HT-29 (cell line): Measurements from ENCODE around the gene RMI1. TPM values are rescaled to one million over a fixed set of nuclear protein-coding genes. Genes with fewer than 3 reads are reported as not detected.

ENCODE experiments used
- DNase-seq: peaks from one replicate; pipeline ENCODE4 v3.0.0-alpha.2; 2015; ENCODE audit warnings: low spot score
- total RNA-seq: library from RNA; depleted of rRNA; stranded (reverse); fragments of >200 nt; shearing (Covaris generic); gene quantifications from 2 replicates; pipeline ENCODE4 v1.2.3, GENCODE V29; 2014

Gene RMI1
- total RNA-seq, 1 experiment from 2014 or later: 2.2 TPM

DNA sequence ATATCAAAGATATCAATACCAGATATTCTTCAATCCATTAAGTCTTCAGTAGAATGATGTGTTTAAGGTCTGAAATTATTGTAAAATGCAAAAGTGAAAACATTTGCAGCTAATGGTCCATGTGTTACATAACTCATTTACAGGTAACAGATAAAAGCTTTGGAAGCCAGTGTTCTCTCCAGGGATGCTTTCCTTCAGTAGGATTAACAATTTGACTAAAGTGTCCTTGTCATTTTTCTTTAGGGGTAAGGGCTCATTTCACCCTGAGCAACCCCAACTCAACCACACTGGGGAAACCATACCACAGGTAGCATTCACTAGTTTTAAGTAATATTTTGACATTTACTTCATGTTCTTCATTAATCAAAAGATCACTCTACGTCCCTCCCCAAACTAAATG, 13.5 kb upstream of the RMI1 start:
- DNase-seq: no peak

GRCh38 chr9:83969602-83970001, 11.0 kb upstream of the RMI1 start:
- DNase-seq: no peak

DNA sequence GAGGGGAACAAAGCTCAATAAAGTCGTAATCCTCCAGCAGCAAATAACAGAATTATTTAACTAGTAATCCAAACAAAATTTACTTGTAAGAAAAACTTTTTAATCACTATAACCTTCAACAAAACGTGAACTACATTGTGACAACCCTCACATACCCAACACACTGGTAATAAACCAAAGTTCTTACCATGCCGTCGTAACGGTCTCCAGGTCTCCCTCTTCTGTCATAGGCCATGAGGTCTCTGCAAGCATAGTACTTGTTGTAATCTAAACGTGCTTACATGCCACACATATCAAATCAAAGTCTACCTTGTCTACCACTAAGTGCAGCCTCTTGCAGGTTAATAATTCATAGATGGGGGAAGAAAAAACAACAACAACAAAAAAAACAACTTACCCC, 9.1 kb upstream of the RMI1 start:
- no peak for DNase-seq

DNA sequence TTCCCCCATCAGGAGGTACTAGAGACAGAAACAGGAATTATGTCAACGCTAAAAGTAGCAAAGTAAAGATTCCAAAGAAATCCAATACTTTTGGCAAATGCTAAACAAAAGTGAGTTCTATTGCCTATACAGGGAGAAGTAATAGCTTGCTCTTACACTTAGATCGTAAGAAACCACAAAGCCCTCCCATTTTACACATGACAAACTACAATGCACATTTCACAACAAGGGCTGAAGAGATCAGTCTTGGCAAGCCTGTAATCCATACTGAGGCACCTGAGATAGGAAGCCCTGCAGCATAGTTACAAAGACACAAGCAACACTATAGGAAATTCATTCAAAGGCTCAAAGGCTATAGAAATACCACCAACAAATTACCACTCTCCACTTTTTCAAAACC, 8.3 kb upstream of the RMI1 start:
- DNase-seq: no peak

DNA sequence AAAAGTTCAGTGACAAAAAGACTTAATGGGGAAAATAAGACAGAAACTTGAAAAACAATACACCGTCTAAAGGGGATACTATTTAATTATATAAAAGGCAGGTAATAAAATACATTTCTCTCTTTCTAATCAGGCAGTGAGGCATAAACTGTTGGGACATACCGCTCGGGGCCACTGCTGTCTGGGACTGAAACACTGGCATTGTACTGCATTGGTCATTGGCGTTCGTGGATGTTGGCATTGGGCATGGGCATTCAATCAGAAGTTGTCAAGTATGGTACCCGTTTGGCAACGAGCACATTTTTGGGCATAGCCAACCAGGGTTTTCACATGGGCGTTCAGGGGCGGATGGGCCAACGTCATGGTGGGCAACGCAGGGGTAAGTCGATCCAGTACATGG, 5.3 kb upstream of the RMI1 start:
- DNase-seq: no peak

GRCh38 chr9:83976372-83976771, 4.2 kb upstream of the RMI1 start:
- DNase-seq: no peak

GRCh38 chr9:83977196-83977595, 3.4 kb upstream of the RMI1 start:
- DNase-seq: no peak

DNA sequence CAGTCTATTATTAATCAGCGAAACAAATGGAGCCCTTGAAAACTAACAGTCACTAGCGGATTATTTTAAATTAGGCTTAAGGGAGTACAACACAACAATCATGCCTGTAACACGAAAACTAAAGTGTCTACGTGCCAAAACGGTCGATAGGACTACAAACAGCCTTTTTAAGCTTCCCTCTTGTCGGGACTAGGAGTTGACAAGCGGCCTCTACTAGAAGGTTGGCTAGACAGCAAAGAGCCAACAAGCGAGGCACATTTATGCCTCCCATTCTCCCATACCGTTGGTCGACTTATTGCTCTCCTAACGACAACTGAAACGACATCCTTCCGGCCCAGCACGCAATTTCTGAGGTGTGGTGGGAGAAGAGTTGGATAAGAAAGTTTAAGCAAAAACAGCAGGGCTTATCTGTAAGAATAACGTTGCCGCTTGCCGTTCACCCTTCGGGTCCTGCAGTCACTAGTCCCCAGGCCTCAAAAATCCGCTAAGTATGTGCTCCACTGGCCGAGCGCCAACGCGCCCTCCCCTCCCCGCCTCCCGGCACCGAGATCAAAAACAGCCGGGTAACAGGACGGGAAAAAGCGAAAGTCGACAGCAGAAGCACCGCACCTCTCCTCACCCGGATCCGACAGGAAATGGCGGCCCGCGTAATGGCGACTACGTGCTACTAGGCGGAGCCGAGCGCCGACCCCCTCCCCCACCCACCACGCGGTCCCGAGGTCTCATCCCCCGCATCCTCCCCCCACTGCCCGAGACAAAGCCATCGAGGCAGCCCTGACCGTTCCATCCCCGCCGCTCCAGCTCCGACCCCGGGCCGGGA, 1.4 kb upstream of the RMI1 start:
- peak; percentile 69 for DNase-seq

- peak; percentile 99 for DNase-seq
Measured at GRCh38 chr9:83979812-83980394, 702 bp upstream of the RMI1 start, which contains the start of gene HNRNPK. Gene HNRNPK (minus strand): TSS chr9:83980215. CDS start chr9:83978252, 1,963 bp downstream.

DNA sequence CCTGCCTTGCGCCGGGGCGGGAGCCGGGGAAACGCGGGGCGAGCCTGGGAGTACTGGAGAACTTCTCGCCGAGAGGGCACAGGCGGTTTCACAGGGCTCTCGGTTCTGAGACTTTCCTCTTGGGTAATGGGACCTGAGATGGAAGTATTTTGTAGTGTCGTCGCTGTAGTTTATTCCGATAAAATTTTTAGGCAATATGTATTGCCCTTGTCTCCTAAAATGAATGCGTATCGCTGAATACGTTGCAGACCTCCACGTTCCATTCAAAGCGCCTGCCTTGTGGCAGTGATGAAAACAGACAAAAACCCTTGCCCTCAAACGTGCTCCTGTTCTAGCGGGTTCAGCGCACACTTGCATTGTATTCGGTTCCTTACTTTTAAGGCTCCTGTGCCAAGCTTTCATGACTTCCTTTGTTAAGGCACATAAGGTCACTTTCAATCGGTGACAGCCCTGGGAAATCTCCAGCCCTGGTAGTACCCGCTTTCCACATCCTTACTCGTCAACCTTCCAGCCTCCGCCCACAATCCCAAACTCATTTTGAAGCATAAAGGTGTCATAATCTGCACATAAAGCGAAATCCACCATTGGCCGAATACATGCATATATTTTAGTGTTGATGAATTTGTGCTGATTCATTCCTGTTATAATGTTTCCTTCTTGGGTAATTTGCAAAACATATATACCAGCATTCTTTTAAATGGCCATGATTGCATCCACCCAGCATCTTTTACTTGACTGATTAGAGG, 694 bp downstream of the RMI1 start:
- peak; percentile 57 for DNase-seq

- DNase-seq: no peak
Measured at GRCh38 chr9:83986195-83986594, 5.6 kb downstream of the RMI1 start.

DNA sequence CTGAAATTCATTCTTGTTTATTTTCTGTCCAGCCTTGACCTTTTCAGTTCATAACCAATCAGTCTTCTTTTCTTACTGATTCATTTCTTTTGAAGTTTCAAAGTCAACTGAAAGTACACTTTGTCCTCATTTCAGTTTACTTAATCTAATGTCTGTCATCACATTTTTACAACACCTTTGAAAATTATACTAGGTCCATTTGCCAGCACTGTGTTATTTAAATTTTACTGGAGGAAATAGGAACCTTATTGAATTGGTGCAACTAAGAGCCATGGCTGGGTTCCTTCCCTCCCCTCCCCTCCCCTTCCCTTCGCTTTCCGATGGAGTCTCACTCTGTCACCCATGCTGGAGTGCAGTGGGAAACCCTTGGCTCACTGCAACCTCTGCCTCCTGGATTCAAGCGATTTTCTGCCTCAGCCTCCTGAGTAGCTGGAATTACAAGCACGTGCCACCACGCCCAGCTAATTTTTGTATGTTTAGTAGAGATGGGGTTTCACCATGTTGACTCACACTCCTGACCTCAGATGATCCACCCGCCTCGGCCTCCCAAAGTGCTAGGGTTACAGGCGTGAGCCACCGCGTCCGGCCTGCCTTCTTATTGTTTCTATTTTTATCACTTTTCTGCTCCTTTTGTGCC, 6.3 kb downstream of the RMI1 start:
- no peak for DNase-seq

DNA sequence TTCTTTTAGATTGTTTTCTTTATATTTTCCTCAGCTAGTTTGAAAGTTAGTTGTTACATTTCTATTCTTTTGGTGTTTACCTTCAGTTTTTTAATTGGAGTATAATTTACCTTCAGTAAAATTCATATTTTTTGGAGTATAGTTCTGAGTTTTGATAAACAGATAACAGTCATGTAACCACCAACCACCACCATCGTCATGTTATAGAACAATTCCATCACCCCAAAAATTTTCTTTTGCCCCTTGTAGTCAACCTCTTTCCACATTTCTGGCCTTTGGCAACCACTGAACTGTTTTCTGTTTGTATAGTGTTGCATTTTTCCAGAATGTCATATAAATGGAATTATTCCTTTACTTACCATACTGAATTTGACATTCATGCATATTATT, 6.8 kb downstream of the RMI1 start:
- DNase-seq: no peak

DNA sequence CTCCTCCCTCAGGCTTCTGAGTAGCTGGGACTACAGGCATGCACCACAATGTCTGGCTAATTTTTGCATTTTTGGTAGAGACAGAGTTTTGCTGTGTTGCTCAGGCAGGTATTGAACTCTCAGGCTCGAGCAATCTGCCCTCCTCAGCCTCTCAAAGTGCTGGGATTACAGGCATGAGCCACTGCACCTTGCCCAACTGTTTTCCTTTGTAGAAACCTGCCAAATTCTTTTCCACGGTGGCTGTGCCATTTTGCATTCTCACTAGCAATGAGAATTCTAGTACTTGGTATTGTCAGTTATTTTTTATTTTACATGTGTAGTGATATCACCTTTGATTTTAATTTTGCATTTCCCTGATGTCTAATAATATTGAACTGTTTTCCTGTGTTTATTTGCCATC, 7.8 kb downstream of the RMI1 start:
- no peak for DNase-seq

GRCh38 chr9:83991355-83991754, 10.8 kb downstream of the RMI1 start:
- DNase-seq: no peak

- peak; percentile 54 for DNase-seq
Measured at GRCh38 chr9:83992407-83992806, 11.8 kb downstream of the RMI1 start.

DNA sequence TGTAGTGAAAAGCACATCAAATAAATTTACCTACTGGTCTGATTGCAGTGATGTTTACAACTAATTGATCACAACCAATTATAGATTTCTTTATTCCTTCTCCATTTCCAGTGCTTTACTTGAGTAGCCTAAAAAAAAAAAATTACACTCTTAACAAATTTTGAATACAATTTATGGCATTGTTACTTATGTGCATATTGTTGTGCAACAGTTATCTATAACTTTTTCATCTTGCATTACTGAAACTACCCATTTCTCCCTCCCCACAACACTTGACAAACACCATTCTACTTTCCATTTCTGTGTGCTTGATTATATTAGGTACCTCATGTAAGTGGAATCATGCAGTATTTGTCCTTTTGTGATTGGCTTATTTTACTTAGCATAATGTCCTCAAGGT, 12.3 kb downstream of the RMI1 start:
- DNase-seq: no peak

GRCh38 chr9:83996126-83996525, 15.5 kb downstream of the RMI1 start:
- no peak for DNase-seq

DNA sequence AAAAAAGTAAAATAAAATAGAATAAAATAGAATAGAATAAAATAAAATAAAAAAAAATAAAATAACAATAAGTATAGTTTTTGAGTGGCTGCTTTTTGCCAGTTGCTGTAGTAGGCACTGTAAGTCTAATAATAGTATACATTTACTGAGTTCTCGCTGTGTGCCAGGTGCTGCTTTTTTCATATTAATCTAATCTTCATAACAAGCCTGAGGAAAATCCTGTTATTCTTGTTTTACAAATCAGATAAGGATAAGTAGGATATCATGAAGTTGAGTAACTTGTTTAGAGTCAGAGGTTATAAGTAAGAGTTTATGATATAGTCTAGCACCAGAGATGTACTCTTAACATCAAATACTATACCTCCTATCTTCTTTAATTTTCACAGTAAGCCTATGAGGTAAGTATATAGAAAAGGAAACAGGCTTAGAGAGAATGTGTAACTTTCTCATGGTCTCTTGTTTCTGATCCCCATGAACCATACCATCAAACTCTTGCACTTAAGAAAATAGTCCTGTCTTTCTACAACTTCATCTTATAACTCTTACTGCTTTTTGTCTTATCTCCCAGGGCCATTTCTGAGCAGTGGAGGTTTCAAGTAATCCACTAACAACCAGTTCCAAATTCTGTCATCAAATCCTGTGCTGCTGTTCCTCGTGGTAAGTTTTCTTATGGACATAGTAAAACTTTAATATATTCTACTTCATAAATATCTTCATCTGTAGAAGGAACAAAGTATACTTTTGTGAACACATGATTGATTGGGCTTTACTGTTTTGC, 18.7 kb downstream of the RMI1 start:
- DNase-seq: peak; percentile 41

GRCh38 chr9:84000186-84000585, 19.6 kb downstream of the RMI1 start:
- DNase-seq: no peak

GRCh38 chr9:84001621-84002020, 21.0 kb downstream of the RMI1 start:
- no peak for DNase-seq
